GM04504 (cell line): ENCODE data around the gene SPOUT1.
"Not testable (repeated sequence)": the region's sequence is repeated elsewhere in the genome, so short reads cannot be mapped to it uniquely, and the experiment has no call there.

Source experiments
- DNase-seq: peaks from one replicate; pipeline ENCODE4 v3.0.0-alpha.2; 2012; ENCODE audit warnings: low read depth

The SPOUT1 gene

GRCh38 chr9:128829477-128830251 is at the start of gene SPOUT1:
TSS of gene SPOUT1 (minus strand) at chr9:128829794. CDS start at chr9:128829780, 14 bp downstream.
- peak; percentile 79 for DNase-seq

DNA sequence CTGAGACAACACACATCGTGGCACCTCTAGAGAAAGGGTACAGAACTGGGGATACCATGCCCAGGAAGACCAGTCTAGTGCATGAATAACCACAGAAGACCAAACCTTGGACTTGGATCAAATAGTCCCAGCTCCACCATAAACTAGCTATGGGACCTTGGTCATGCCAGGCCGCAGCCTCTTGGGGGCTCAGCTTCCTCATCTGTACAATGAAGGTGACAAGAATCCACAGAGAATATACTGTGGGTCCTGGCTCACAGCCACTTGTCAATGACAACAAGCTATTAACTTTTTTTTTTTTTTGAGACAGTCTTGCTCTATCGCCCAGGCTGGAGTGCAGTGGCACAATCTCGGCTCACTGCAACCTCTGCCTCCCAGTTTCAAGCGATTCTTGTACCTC is 48.3 kb upstream of the SPOUT1 start:
- DNase-seq: no peak

- DNase-seq: not testable (repeated sequence)
Measured at GRCh38 chr9:128870941-128871265, 41.3 kb upstream of the SPOUT1 start.

- no peak for DNase-seq
Measured at GRCh38 chr9:128870128-128870940, 40.7 kb upstream of the SPOUT1 start.

GRCh38 chr9:128863647-128864046 is 34.1 kb upstream of the SPOUT1 start:
- no peak for DNase-seq

- DNase-seq: no peak
Measured at GRCh38 chr9:128862401-128862851, 32.8 kb upstream of the SPOUT1 start.

DNA sequence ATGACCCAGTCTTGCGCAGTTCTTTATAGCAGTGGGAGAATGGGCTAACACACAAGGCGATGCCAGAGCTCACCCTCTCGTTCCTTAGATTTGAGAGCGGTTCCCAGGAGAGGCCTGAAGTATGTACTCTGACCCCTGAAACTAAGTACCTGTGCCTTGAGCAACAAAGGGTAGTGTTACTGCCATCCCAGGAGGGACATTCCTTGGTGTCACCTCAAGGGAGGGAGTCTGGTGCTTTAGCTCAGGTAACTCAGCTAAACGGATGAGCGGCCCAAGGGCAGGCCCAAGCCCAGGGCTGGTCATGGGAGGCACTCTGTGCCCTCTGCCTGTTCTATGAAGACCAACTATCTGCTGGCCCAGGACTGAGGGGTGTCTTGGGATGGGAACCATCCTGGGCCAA is 31.9 kb upstream of the SPOUT1 start:
- DNase-seq: no peak

DNA sequence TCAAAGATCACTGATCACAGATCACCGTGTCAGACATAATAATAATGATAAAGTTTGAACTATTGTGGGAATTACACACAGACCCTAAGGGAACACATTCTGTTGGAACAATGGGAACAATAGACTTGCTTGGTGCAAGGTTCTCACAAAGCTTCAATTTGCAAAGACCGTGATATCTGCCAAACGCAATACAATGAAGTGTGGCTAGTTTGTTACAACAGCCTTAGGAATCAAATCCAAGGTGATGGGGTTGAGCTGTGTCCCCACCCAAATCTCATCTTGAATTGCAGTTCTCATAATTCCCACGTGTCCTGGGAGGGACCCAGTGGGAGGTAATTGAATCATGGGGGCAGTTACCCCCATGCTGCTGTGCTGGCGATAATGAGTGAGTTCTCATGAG is 31.3 kb upstream of the SPOUT1 start:
- no peak for DNase-seq

DNA sequence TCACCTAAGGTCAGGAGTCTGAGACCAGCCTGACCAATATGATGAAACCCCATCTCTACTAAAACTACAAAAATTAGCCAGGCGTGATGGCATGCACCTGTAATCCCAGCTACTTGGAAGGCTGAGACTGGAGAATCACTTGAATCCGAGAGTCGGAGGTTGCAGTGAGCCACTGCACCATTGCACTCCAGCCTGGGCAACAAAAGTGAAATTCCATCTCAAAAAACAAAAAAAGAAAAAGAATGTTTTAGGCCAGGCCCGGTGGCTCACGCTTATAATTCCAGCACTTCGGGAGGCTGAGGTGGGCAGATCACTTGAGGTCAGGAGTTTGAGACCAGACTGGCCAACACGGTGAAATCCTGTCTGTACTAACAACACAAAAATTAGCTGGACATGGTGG is 28.9 kb upstream of the SPOUT1 start:
- DNase-seq: not testable (repeated sequence)

DNA sequence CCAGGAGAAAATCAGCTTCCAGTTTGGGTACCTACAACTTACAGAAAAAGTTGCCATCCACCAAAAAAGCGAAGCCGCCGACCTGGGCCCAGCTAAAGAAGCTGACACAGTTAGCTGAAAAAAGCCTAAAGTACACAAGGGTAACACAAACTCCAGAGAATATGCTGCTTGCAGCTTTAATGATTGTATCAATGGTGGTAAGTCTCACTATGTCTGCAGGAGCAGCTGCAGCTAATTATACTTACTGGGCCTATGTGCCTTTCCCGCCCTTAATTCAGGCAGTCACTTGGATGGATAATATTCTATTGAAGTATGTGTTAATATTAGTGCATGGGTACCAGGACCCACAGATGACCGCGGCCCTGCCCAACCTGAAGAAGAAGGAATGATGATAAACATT is 24.9 kb upstream of the SPOUT1 start:
- not testable (repeated sequence) for DNase-seq

DNA sequence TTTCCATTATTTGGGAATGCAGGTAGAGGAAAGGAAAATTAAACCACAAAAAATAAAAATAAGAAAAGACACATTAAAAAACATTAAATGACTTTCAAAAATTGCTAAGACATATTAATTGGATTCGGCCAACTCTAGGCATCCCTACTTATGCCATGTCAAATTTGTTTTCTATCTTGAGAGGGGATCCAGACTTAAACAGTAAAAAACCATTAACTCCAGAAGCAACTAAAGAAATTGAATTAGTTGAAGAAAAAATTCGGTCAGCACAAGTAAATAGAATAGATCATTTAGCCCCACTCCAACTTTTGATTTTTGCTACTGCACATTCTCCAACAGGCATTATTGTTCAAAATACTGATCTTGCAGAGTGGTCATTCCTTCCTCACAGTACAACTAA is 23.1 kb upstream of the SPOUT1 start:
- DNase-seq: not testable (repeated sequence)

DNA sequence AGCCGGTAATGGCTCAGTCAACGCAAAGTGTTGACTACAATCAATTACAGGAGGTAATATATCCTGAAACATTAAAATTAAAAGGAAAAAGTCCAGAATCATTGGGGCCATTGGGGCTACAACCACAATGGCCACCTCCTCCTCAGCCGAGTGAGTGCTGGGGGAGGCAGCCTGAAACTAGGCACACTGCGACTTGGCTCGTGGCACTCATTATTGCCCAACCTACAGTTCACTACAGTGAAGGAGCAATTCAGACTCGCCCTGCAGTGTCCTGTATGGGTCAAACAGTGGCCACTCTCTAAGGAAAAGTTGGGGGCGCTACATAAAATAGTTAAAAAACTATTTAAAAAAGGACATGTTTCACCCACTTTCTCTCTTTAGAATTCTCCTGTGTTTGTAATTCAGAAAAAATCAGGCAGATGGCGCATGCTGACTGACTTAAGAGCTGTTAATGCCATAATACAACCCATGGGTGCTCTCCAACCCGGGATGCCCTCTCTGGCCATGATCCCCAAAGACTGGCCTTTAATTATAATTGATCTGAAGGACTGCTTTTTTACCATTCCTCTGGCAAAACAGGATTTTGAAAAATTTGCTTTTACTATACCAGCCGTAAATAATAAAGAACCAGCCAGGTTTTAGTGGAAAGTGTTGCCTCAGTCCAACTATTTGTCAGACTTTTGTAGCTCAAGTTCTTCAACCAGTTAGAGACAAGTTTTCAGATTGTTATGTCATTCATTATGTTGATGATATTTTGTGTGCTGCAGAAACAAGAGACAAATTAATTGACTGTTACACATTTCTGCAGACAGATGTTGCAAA is 22.4 kb upstream of the SPOUT1 start:
- peak; percentile 17 for DNase-seq

GRCh38 chr9:128851024-128851423 is 21.4 kb upstream of the SPOUT1 start:
- not testable (repeated sequence) for DNase-seq

DNA sequence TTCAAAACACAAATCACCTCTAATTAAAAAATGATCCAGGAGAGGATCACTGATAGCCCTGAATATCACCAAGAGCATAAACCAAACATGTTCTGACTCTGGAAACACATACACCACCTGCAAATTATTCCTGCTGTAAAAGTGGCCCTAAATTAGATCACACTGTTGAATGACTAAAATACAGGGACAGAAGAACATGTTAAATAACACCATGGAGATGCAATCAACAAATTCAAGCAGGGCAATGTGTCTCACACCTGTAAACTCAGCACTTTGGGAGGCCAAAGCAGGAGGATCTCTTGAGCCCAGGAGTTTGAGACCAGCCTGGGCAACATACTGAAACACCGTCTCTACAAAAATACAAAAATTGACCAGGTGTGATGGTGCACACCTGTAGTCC is 18.2 kb upstream of the SPOUT1 start:
- no peak for DNase-seq

DNA sequence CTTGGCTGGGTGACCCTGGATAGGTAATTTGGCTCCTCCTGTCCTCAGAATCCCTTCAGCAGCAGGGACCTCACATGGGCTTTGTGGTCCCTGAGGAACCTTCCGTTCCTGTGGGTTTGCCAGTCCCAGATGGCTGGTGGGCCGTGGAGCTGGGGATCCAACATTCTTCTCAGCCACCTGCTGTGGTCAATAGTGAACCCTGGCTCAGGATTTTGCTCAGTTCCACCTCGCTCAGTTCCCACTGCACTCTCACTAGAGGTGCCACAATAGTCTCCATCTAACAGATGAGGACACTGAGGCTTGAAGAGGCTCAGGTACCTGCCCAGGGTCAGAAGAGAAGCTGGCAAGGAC is 17.1 kb upstream of the SPOUT1 start:
- no peak for DNase-seq

DNA sequence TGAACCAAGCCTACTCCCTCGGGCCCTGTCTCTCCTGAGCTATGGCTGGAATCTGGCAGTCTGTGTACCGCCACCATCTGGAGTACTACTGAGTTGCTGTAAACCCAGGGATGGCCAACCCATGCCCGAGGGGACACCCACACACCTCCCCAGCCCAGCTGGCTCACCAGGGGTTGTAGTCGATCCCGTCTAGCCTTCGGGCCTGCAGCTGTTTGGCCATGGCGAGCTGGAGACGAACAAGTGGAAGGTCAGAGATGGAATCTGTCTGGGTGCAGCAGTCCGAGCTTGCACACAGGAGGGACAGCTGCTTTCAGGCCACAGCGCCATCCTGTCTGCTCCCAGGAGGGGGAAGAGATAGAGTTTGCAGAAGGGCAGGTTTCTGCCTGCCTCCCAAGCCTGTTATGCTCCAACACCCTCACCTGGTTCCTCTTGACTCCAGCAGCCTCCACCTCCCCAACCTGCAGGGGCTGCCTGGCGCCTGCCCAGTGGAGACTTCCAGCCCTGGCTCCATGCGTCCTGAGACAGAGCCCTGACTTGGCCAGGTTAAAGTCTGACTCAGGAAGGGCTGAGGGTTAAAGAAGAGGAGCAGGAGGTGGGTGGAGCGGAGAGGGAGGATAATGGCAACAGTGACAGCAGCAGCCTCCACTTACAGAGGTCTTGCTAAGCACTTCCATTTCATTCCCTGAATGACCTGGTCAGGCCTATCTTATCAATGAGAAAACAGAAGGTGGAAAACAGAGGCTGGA is 15.8 kb upstream of the SPOUT1 start:
- no peak for DNase-seq

- not testable (repeated sequence) for DNase-seq
Measured at GRCh38 chr9:128843171-128843570, 13.6 kb upstream of the SPOUT1 start.

- DNase-seq: no peak
Measured at GRCh38 chr9:128841694-128842492, 12.3 kb upstream of the SPOUT1 start.

GRCh38 chr9:128840524-128840923 is 10.9 kb upstream of the SPOUT1 start:
- DNase-seq: no peak

DNA sequence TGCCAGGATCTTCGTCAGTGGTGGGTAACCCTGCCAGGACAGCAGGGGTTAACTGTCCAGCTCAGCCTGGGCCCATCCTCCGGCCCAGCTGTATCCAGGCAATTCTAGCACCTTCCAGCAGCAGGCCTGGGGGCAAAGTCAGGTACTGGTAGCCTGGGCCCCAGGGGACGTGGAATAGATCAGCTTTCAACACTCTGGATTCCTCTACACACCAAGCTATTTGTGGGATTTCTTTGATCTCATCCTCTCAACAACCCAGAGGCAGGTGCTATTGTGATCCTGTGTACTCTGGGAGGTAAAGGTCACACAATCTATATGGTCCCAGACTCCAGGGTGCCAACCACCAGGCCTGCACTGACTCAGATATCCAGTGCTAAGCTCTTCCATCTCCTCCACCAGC is 8.7 kb upstream of the SPOUT1 start:
- no peak for DNase-seq
